GM21737 (cell line): ENCODE measurements around the gene CLIP4.
"Not testable (repeated sequence)": the region's sequence is repeated elsewhere in the genome, so short reads cannot be mapped to it uniquely, and the experiment has no call there.

Experiments used
- ATAC-seq: cut with Tn5 transposase; IDR thresholded peaks from one replicate; pipeline ENCODE4 v1.9.1; 2021; ENCODE audit warnings: mild to moderate bottlenecking, moderate library complexity; ENCODE audit not compliant: unreplicated experiment

The CLIP4 gene

DNA sequence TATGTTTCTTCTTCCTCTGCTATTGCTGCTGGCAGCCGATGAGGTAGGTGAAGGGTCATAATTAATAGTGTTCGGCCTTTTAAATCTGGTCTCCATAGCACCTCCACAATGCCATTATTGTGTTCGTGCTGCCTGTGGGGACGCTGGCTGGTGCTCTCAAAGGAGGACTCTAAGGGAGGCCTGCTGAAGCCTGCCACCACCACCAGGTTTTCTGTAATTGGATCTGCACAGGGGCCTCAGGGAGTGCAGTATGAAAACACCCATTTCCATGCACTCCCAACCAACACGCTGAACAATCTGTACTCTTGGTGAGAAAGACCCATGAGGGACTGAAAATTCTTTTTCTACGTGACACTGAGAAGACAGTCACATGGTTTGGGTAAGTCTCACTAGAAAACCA is 17.6 kb upstream of the CLIP4 start:
- ATAC-seq, result no peak

DNA sequence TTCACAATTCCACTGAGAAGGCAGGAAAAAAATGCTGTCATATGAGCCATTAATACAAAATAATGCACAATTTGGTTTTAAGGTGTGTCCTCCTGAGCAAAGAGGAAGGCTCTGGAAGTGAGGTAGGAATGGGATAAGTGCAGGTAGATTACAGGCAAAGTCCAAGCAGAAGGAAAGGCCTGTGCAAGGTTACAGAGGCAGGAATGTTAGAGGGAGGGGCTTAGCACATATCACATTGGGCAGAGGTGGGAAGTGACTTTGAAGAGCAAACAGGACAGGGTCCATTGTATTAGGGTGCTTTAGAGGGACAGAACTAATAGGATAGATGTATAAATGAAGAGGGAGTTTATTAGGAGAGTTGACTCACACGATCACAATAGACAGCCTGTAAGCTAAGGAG is 14.7 kb upstream of the CLIP4 start:
- ATAC-seq, result no peak

DNA sequence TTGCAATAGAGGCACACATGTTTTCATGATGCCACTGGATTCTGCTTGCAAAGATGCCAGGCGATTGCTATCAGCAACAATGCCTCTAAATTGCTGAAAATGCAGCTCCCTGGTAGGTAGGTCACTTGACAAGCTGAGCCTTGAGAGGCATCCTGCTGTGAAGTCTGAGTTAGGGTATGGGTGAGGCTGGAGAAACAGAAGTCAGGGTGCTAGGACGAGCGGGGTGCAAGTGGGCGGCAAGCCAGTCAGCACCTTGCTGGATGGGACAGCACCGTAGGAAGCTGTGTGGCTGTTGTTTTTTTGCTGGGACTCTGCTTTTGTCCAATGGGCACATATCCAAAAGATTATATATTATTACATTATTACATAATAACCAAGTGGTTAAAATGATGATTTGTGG is 10.5 kb upstream of the CLIP4 start:
- ATAC-seq, result no peak

DNA sequence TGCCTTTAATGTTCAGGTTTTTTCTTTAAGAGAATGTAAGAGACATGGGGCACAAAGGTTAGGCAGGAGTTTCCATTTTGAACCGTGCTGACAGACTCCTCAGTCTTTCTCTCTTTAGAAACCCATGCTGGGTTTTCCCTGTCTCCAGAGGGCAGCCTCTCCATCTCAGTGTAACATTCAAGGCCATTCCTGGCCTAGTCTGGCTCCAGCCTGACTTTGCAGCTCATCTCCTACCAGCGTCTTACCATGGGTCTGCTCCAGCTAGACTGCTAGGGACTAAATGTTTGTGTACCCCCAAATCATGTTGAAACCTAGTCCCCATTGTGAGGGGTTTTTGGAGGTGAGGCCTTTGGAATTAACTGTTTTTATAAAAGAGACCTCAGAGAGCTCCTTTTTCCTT is 9.8 kb upstream of the CLIP4 start:
- no peak for ATAC-seq

DNA sequence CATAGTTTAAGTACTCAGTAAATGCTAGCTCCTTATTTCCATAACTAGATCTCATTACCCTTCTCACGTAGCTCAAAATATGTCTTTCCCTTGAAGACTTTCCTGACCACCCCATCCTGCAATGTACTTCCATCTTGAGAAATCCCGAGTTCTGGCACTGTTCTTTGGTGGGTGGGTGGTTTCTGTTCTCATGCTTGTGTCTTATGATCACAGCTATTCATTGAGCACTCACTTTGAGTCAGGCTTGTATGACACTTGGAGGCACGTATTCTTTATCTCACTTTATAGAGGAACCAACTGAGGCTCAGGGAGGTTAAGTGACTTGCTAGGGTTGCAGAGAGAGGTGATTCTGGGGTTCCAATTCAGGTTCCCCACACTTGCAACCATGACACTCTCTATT is 9.0 kb upstream of the CLIP4 start:
- no peak for ATAC-seq

DNA sequence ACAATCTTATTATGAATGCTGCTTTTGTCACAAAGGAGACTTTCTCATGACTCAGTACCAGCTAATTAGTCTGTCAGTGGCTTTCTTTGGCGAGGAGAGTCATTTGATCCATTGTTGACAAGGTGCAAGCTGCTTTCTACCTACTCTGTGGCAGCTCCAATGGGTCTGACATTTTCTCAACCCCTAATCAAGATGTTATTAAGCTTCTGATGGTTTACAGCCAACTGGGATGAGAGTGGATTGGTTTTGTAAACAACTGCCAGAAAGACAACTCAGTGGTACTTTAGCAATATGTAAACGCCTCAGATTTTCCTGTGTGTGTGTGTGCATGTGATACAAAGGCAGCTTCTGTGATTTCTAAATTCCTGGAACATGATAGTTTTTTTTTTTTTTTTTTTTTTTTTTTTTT is 8.2 kb upstream of the CLIP4 start:
- no peak for ATAC-seq

DNA sequence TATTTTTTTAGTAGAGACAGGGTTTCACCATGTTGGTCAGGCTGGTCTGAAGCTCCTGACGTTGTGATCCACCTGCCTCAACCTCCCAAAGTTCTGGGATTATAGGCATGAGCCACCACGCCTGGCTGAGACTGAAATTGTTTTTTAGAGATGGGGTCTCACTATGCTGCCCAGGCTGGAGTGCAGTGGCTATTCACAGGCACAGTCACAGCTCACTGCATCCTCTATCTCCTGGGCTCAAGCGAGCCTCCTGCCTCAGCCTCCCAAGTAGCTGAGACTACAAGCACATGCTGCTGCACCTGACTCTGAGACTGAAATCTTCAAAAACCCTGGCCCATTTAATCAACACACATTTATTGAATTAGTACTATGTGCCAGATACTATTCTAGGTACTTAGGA is 7.7 kb upstream of the CLIP4 start:
- not testable (repeated sequence) for ATAC-seq

DNA sequence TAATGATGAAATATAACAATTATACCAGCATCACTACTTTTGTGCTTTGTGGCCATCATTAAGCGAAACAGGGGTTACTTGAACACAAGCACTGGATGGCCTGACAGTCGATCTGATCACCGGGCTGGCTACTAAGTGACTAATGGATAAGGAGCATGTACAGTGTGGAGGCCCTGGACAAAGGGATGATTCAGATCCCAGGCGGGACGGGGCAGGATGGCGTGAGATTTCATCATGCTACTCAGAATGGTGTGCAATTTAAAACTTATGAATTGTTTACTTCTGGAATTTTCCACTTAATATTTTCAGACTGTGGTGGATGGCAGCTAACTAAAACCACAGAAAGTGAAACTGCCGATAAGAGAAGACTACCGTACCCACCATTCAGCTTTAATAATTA is 7.0 kb upstream of the CLIP4 start:
- no peak for ATAC-seq

DNA sequence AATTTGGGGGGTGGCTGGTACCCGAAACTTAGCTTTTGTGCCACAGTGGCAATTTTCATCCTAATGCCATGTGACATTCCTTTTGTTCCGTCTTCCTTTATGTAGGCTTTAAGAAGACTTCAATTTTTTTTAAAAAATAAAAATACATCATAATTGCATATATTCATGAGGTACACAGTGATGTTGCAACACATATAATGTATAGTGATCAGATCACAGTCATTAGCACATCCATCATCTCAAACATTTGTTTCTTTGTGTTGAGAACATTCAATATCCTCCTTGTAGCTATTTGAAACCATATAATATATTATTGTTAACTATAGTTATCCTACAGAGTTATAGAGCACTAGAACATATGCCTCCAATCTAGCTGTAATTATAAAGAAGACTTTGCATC is 6.0 kb upstream of the CLIP4 start:
- ATAC-seq, result no peak

DNA sequence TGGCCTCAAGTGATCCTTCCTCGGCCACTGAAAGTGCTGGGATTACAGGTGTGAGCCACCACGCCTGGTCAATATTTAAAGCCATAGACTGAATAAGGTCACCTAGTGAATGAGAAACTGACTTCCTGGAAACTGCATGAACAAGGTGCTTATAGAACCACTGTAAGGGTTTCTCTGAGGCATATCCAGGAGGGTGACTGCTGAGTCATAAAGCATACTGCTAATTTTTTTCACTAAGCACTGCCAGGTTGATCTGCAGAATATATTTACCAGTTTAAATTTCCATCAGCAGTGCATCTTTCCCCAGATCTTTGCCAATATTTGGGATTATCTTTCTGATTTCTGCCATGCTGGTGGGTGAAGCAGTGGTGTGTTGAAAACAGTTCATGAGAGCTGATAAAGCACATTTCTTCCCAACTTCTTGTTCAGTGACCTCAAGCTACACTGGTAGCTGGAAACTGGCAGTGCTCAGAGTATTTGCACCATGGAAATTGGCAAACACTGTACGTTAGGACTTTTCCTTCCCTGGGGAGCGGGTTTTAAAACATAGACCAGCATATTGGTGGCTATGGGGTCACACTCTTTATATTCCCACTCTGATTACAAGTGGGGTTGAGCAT is 4.2 kb upstream of the CLIP4 start:
- ATAC-seq, result peak; percentile 40

DNA sequence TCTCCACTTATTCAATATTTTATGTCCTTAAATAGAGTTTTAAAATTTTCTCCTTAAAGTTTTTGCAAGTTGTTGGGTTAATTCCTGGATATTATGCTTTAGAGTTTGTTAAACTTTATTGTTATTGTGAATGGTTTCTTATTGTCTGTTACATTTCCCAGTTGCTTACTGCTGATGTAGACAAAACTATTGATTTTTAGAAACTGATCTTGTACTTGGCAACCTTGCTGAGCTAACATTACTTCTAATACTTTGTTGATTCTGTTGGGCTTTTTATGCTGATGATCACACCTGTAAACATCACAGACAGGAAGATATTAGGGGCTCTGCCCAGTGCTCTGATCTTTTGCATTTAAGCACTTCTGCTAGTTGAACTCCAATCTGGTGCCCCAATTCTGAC is 2.8 kb upstream of the CLIP4 start:
- no peak for ATAC-seq

DNA sequence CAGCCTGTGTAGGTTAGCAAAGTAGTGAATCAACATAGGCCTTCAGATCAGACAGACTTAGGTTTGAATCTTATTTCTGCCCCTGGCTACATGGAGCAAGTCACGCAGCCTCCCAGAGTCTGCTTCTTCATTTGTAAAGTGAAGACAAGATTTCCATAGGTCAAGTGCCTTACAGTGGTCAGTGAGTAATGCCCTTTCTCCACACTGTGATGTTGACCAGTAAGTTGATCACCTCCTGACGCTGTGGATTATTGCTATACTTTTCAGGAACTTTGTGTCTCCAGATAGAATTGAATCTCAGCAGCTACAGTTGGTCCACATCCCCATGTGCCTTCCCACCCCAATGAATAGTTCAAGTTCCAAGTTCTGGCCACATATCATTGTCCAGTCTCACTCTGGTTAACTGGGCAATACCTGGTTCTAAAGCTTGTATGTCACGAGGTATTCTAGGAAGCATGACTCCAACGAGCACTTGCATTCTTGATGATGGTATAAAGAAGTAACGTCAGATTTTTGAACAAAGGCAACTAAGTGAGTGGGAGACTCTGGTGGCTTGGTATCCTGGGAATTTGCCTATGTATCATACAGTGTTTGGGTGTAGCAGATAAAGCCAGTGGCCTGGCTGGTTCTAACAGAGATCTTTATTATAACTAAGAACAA is 2.1 kb upstream of the CLIP4 start:
- ATAC-seq, result no peak

DNA sequence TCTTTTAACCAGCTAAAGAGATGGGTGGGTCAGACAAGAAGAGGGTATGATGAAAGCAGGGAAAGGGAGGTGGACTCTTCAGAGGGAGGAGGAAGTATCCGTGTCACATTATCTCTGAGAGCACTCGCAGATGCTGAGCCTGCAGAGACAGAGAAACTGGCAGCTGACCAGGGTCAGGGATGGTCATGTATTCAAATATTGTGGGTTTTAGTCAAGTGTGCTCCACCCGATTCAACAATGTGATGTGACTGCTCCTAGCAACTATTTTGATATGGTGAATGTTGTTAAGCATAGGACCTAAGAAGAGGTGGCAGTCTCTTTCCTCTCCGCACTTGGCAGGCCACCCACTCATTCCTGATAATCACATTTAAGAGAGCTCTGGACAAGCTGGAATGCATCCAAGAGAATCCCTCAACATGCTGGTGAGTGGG is 1.3 kb upstream of the CLIP4 start:
- ATAC-seq, result no peak

DNA sequence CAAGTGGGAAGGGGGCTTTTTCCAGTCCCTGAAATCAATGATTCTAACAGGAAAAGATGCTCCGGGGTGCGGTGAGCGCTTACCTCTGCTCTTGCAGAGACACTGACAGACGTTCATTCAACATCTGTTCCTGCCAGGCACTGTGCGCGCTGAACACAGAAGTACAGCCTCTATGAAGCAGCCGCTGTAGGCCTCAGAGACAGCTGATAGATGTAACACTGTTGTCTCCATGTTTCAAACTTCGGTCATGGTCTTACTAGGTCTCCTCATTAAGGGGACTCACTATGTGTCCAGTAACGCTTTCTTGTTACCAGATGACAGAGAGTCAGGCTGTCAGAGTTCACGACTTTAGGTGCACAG is 649 bp upstream of the CLIP4 start:
- no peak for ATAC-seq

DNA sequence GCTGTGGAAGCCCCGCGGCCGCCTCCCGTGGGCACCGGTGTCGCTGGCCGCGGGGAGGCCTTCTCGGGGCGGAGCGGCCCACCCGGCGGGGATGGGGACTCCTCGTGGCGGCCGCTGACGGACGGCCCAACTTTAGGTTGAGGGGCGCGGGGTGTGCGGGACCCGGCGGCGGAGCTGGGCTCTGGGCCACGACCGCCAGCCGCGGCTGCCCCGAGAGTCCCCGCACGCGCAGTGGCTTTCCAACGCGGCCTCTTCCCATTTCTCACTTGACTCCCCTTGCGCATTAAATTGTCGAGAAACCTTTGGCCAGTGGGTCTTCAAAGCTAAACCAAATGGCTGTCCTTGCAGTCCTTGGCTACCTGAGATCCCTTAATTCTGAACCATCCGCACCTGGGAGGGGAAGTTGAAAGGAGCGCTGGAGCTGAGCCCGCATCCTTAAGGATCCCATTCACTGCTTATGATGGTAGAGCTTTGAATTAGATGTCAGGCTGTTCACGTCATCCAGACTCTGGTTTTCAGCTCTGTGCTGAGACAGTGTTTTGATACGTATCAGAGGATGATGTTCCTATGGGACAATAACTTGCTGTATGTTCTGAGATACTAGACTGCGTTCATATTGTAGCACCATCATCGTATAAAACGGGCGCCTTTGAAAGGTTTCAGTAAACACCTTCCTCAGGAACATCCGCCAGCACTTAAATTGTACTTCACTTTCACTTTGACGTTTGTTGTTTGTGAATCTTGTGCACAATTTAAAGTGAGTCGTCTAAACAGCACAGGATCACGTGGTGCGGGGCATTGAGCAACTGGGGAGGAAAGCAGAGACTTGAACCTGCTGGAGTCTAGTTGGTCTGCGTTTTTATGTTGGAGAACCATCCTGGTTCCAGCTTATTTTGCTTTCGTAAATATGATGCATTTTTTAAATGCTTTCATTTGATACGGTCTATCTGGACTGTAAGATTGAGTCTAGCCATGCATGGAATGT is 874 bp downstream of the CLIP4 start:
- ATAC-seq, result peak; percentile 40

DNA sequence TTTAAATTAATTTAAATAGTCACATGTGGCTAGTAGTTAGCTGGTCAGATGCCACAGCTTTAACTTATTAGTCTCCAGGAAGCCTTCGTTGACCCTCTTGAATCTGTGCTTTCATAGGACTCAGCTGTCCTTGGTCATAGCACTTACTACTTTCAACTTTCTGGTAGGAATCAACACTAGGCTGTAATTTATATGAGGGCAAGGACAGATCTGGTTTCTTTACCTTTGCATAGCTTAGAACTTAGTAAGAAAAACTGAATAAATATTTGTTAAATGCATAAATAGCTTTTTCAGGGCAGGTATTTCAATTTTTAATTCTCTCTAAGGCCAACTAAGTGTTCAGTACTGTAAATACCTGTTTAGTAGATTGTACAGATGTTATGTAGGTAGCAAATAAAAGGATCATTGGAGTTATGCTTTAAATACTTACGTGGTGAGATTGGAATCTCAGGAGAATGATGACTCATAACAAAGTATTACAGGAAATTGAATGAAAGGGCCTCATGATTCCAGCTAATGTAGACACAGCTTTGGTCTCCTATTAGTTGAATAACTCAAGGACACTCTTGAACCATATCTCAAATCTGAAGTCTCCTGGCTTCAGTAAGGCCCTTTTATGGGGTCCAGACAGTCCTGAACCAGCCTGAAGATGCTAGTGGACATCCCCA is 2.6 kb downstream of the CLIP4 start:
- ATAC-seq, result no peak

DNA sequence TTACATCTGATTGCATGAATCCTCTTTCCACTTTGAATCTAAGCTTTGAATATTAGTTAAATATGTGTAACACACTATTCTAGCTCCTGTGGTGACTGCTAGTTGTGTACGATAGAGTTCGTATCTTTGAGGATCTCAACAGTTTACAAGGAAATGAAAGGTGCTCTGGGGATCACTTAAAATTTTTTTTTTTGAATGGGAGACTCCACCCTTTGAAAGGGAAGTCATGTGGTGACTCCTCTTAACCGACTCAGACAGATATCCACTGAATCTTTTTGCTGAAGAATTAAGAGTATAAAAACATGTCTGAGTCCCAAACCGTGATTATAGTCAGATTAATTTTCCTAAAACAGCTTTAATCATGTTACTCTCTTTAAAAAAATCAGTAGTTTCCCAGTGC is 4.0 kb downstream of the CLIP4 start:
- ATAC-seq, result no peak

DNA sequence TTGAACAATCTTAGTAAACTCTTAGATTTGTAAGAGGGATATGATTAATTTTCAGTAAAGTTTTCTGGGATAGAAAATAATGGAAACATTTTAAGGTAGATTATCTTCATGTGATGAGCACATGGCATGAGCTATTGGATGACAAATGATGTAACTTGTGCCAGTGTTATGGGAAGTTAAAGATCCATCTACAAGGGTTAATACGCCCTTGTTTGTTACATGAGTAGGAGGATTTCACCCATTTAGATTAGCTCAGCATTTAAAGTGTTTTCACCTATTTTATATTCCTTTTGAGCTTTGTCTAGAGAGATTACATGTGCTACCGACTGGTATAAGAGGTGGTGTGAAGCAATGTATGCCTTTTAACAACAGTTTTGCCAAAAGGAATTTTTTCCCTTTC is 5.6 kb downstream of the CLIP4 start:
- no peak for ATAC-seq

DNA sequence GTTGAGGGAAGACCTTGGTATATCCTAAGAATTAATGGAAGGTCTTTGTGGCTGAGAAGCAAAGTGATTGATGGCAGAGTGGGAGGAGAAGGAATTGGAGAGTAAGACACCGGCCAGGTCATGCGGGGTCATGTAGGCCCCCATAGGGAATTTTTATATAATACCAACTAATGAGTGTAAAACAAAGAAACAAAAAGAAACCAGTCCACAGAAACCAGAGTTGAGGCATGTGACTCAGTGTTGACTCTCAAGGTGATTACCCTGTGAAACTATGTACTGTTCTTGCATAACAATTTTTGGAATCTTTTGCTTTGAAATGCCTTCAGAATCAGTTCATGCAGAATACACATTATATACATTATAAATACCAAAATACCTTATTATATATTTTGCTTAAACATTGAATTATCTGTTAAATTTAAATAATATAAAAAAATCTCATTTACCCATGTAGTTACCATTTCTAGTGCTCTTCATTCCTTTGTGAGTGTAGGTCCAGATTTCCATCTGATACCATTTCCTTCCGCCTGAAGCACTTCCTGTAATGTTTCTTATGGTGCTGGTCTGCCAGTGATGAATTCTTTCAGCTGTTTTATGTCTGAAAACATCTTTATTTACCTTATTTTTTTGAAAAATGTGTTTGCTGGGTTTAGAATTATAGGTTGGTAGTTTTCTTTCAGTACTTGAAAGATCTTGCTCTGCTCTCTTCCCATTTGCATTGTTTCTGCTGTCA is 8.6 kb downstream of the CLIP4 start:
- no peak for ATAC-seq

DNA sequence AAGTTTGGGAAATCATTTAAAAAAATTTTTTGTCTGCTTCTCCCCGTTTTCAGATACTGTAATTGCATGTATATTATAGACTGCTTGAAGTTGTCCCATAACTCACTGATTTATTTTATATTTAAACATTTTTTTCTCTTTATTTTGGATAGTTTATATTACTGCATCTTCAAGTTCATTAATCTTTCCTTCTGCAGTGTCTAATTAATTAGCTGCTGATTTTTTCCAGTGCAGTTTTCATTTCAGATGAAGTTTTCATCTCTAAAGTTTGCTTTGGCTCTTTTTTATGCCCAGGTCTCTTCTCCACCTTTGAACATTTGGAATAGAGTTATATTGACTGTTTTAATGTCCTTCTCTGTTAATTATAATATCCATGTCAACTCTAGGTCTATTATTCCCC is 9.3 kb downstream of the CLIP4 start:
- ATAC-seq, result no peak
